HG02642 (cell line): Measurements from ENCODE around the gene SMARCC2.

Experiments used
- ATAC-seq: cut with Tn5 transposase; IDR thresholded peaks from one replicate; pipeline ENCODE4 v1.9.1; 2021; ENCODE audit warnings: mild to moderate bottlenecking; ENCODE audit not compliant: unreplicated experiment, poor library complexity

The SMARCC2 gene

DNA sequence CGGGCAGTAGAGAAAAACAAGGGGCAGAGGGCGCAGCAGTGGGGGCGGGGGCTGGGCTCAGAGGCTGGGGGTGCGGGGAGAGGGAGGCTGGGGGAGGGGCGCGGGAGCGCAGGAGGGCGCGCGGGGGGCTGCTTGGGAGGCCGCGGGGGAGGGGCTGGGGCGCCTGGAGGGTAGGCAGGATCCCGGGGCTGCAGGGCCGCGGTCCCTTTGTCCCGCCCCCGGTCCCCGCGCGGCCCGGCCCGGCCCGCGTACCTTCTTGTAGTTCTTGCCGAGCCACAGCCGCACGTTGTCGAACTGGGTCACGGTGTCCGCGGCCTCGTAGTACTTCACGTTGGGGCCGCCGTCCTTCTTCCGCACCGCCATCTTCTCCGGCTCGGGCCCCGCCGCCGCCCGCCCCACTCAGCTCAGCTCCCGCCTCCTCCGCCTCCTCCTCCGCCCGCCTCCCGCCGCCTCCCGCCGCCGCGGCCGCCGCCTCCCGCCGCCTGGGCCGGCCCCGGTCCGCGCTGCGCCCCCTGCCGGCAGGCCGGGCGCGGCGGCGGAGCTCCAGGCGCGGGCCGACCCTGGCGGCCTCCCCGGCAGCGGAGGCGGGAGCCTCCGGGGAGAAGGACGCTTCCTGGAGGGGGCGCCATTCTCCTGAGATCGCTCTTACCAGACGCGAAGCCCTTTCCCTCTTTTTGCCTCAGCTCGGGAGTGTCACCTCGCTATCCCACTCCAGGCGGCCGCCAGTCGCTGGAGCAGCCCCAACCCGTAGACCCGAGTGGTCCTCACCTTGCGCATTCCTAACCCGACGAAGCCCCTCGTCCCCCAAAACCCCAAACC lies at the start of gene SMARCC2:
Gene SMARCC2 (minus strand): TSS at position 385 of the 819 bp plus-strand sequence. CDS start 22 bp downstream, at position 363.
- ATAC-seq: peak; percentile 87

DNA sequence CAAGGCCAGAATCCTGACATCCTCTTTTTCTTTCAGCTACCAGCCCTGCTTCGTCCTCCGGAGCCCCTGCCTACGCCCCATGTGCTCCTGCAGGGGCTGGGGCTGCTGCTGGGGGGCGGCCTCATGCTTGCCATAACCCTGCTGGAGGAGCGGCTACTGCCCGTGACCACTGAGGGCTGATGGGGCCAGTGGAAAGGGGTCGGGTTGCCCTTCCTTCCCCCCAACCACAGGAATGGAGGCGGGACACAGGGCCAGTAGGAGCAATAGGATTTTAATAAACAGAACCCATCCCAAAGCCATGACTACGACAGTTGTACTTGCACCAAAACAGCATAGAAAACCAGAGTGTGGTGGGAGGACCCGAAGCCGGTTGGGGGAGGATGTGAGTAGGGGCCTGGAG lies 48.3 kb upstream of the SMARCC2 start:
- ATAC-seq: no peak

DNA sequence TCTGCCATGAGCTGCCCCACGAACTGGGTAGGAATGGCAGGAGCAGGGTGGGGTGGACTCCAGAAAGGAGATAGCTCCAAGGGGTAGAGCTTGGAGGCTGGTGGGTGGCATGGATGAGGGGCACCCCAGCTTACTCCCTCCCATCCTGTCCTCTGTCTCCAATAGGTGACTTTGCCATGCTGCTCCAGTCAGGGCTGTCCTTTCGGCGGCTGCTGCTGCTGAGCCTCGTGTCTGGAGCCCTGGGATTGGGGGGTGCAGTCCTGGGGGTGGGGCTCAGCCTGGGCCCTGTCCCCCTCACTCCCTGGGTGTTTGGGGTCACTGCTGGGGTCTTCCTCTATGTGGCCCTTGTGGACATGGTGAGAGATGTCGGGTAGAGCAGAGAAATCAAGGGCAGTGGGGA lies 47.7 kb upstream of the SMARCC2 start:
- ATAC-seq: no peak

DNA sequence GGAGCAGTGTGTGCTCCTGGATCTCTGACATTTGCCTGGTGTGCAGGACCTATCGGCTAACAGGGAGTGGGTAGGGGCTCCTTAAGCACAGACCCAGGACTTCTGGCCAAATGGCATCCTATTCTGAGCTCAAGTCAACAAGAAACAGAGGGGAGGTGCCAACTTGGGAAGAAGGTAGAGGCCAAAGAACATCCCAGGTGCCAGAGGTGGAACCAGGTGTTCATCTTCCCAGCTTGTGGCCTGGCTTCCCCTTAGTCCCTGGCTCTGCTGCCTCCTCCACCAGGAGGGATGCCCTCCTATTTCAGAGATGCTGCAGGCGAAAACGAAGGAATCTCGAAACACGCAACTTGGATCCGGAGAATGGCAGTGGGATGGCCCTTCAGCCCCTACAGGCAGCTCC lies 46.8 kb upstream of the SMARCC2 start:
- ATAC-seq: no peak

DNA sequence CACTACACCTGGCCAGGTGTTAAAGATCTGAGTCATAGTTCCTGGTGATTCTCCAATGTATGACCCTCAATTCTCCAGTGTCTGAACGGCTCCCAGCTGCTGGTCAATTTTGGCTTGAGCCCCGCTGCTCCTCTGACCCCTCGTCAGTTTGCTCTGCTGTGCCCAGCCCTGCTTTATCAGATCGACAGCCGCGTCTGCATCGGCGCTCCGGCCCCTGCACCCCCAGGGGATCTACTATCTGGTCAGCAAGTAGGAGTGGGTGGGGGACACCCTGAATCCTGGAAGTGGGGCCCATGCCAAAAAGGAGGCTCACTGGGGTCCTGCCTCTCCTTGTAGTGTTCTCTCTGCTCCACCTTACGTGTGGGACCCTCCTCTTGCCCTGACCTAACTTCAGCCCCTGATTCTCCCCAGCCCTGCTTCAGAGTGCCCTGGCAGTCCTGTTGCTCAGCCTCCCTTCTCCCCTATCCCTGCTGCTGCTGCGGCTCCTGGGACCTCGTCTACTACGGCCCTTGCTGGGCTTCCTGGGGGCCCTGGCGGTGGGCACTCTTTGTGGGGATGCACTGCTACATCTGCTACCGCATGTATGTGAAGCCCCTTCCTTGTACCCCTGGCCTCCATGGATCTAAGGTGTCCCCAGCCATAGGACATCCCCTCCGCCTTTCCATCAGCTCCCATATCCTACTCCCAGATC lies 45.6 kb upstream of the SMARCC2 start:
- no peak for ATAC-seq

DNA sequence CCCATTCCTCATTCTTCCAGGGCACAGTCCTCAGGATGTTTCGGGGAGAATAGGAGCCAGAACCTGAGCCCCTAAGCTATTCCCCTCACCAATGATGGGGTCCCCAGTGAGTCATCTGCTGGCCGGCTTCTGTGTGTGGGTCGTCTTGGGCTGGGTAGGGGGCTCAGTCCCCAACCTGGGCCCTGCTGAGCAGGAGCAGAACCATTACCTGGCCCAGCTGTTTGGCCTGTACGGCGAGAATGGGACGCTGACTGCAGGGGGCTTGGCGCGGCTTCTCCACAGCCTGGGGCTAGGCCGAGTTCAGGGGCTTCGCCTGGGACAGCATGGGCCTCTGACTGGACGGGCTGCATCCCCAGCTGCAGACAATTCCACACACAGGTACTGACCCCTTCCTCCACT lies 41.9 kb upstream of the SMARCC2 start:
- ATAC-seq: no peak

DNA sequence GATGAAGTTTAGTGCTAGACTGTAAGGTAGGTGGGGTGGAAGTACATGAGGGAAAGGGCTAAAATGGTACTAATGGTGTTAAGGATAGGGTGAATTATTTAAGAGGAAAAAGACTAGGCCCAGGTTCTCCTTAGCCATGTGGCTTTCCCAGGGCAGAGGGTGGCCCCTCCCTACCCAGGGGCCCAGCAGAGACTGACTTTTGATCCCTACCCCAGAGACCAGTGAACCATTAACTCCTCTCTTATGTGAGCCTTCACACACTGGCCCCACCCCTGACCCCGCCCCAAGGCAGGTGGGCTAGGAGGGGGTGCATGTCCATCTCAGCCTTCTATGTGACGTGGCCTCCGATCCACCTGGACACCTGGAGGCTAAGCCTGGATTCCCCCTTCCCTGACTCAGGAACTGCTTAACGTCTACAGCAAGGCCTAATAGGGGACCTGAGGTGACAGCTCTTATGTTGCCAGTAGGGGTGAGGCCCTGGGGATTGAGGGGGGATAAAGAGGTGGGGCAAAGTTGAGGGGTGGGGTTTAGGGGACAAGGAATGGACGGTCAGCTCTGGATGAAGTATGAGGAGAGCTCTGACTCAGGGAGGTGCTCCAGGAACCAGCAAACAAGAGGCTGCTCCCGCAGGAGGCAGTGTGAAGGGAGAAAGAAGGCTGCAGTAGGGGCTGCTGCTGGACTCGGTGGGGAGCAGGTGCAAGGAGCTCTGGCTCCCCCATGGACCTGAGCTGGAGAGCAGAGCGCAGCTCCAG lies 41.3 kb upstream of the SMARCC2 start:
- no peak for ATAC-seq

DNA sequence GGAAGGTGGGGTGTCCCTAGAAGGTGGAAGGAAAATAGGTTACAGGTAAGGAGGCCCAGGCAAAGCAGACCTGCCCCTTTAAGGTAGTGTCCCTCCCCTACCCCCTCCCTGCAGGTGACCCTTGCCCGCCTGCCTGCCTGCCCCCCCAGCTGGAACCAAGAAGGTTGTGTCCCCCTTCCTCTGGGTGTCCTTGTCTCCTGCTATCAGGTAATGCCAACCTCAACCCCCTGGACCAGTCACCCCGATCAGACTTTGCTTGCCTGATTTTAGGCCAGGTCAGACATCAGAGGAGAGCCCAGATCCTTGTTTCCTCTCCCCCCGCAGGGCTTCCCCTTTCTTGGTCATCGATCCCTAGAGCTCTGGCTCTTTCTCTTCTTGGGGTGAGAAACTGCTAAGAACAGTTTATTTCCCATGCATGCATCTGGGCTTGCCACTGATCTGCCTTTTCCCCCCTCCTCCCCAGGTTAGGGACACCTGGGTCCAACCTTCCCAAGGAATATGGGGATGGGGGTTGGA lies 40.7 kb upstream of the SMARCC2 start, which contains the start of gene SLC39A5:
Gene SLC39A5 (plus strand): TSS at position 136 of the 516 bp plus-strand sequence. CDS start 1,224 bp downstream, outside the sequence.
- no peak for ATAC-seq

DNA sequence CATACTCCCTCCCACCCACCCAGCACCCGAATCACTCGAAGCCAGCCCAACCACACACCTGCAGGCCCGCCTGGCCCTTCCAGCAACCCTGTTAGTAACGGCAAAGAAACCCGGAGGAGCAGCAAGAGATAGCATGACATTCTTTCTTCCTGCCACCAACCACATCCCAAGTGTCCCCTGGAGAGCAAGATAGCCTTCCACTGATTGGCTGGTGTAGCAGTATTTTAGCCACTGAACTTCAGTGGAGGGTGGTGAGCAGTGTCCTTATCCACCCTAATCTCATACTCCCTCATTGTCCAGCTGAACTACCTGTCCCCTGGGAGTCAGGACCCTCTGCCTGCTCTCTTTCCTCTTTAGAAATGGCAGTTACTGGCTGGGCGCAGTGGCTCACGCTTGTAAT lies 39.8 kb upstream of the SMARCC2 start:
- ATAC-seq: no peak

DNA sequence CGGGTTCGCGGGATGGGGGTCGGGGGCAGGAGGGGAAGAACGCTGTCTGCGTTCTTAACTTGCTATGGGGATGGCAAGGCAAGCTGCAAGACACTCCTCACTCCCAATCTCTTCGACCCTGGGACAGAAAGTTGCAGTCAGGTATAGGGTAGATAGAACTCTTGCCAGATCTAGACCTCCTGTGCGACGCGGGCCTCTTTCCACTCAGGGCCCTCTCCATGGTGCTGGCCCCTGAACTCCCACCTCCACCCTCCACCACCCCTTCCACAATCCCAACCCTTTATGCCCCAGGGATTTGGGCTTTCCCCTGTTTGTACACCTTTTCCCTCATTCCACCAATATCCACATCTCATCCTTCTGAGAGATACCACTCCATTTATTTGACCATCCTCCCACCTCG lies 35.7 kb upstream of the SMARCC2 start:
- ATAC-seq: no peak

DNA sequence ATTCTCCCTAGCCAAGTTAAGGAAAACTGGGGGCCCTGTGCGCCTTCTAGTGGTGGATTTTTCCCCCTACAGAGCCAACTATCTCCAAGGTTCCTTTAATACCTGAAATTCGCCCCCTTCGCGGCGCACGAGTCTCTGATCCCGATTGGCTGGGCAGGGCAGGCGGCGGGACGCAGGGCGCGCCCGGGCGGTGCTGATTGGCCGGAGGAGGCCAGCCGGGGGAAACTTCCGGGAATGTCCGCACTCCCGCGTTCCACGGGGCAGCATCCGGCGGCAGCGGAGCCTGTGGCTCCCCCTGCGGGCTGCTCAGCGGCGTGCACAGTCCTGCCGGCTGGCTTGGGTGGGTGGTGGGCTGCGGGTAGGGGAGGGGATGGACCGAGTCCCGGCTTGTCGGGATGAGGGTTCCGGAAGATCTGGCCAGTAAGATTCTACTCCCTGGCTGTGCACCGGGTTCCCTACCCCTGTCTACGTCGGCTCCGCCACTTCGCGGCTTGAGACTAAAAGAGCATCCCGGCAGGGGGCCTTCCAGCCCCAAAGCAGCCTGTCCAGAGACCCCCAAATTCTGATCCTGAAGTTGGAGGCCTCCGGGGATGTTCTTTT lies 34.9 kb upstream of the SMARCC2 start, which contains the start of gene NABP2:
Gene NABP2 (plus strand): TSS at position 241 of the 600 bp plus-strand sequence. CDS start 515 bp downstream, outside the sequence.
- peak; percentile 81 for ATAC-seq

DNA sequence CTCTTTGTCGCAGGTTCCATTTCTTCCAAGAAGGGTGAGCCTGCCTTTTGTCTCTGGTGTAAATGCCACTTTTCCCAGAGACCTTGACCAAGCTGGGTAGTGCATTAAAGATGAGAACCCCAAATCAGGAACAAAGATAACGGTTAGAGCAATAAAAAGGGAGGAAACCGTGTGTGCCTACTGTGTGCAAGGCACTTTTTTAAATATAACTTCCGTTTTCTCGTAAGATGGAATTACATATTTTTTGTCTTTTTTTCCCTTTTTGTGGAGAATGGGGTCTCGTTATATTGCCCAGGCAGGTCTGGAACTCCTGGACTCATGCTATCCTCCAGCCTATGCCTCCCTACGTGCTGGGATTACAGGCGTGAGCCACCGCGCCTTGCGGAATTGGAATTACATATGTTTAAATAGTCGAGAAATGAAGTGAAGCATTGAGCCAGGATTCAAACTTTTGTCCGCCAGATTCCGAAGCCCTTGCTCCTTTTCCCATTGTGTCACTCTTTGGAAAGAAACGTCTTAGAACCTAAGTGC lies 34.4 kb upstream of the SMARCC2 start:
- ATAC-seq: no peak

DNA sequence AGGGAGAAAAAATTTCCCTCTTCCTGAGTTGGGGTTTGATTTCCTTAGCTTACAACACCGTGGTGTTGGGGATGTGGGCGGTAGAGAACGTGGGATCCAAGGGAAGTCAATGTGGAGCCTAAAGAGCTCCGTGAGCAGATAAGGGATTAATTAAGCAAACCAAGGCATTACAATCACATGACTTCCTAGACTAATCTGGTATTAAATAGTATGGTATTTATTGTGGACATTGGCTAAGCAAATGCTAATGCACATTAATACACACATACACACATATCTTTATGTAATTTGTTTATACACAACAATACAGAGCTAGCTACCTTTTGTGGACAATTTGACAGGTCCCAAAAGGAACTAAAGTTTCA lies 33.2 kb upstream of the SMARCC2 start:
- ATAC-seq: no peak

DNA sequence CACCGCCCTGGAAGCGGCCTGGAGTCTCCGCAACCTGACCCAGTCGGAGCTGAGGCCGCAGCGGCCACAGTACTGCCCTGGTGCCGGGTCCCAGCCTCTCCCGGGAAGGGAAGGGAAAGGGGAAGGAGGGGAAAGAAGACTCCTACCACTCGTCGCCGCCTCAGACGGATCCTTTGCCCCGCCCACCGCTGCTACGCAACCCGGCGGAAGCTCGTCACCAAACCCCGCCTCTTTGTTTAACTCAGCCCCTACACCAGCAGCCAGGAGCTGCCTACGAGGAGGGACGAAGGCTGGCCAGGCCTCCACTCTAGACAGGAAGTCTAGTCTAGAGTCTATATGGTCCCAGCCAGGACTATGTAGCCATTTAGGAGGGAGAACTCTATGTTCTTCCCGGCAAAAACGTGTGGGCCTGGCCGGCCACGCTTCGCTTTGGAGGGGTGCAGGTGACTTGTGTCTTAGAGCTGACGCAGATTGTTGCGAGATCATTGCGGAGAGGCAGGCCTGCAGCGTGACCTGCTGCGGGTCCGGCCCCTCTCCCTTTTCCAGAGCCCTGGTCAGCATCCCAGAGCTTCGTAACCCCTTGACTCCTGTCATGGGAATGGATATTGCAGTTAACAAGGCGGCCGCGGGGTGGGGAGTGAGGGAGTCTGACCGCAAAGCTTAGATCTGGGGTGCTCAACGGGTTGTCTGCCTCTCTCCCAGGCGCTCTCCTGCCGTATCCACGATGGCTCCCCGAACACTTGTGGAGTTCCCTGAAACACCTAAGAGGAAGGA lies 32.7 kb upstream of the SMARCC2 start, which contains the start of gene RNF41:
Gene RNF41 (minus strand): TSS at position 166 of the 774 bp plus-strand sequence. CDS start 7,875 bp downstream, outside the sequence.
- peak; percentile 75 for ATAC-seq

DNA sequence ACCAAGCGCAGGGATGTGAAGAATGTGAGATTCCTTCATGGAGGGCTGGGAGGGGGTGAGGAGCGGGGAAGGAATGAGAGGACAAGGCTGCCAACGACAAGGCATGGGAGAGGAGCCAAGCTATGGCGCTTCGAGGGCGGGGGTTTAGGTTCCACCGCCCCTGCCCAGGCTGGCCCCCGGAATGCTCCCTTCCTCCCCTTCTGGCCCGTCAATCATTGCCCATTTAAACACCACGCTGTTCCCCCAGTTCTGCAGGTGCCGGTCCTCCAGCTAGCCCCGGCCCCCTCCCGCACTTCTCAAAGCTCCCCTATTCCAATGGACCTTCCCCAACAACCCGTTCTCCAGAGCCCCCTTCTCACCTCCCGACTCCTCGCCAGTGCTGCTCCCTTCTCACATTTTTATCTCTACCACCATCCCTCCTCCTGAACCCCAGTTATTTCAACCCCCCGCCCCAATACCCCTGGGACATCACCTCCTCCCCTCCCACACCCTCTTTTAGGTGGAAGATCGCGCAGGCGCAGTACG lies 32.0 kb upstream of the SMARCC2 start:
- peak; percentile 28 for ATAC-seq

DNA sequence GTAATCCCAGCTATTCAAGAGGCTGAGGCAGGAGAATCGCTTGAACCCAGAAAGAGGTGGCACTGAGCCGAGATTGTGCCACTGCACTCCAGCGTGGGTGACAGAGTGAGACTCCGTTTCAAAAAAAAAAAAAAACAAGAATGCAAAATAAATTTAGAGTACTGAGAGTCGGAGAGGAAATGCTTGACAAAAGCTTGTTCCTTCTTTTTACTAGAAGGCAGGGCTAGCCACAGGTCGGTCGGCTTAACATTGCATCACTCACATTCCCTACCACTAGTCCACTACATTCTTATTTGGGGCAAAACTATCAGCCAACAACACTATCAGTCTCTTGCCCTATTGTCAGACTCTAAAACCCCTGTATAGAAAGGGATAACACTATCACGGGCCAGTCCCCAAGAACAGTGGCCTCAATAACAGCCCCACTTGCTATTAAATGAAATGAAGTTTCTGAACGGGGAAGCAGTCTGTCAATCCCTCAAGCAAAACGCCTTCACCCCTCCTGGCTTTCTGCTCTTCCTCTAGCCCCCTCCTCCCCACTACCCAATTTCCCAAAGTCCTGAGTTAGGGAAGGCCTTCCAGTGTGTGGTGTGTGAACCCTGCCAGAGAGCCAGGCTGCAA lies 31.4 kb upstream of the SMARCC2 start:
- no peak for ATAC-seq

DNA sequence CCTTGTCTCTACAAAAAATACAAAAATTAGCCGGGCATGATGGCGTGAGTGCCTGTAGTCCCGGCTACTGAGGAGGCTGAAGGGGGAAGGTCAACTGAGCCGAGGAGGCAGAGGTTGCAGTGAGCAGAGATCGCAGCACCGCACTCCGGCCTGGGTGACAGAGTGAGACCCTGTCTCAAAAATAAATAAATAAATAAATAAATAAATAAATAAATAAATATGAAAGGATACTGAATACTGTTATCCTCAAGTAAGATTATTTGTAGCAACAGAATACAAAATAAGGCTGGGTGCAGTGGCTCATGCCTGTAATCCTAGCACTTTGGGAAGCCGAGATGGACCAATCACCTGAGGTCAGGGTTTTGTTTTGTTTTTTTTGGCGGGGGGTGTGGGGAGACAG lies 30.6 kb upstream of the SMARCC2 start:
- ATAC-seq: no peak

DNA sequence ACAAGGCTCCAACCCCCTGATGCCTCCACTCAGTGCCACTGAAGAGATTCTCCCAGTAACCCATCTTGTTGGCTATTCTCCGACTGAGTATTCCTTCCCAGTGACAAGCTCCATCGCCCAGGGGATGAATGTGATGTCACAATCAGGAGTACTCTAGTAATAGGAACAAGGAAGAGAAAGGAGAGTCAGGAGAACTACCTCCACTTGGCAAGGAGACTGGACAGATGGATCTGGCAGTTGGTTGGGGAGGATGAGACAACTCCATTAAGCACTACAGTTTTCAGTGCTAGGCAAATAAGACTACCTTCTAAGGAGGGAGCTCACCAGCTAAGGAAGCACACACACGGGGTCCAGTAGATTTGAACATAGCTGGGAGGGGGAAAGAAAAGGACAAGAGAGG lies 27.2 kb upstream of the SMARCC2 start:
- no peak for ATAC-seq
